Gastrocnemius medialis (tissue), 4 donors: ENCODE results near the gene CD1C.

ENCODE experiments used
- CTCF ChIP-seq, 5 experiments: fragments of 450-650 bp in 3 of 5; fragments of 200-600 bp in 2 of 5; sonication (generic) in 2 of 5; IDR thresholded peaks in 4 of 5; conservative IDR thresholded peaks in 1 of 5; 1 replicate in 4 of 5; 2 replicates in 1 of 5; pipeline ENCODE4 v1.5.1; 2016 to 2019; ENCODE audit warnings: antibody characterized with exemption in 5 of 5, mild to moderate bottlenecking in 3 of 5, moderate library complexity in 3 of 5
- POLR2A ChIP-seq, 2 donors: fragments of 450-650 bp; IDR thresholded peaks; one replicate each; pipeline ENCODE4 v1.6.1; 2017; ENCODE audit warnings: antibody characterized with exemption in 2 of 2, mild to moderate bottlenecking in 2 of 2, moderate library complexity in 2 of 2

DNA sequence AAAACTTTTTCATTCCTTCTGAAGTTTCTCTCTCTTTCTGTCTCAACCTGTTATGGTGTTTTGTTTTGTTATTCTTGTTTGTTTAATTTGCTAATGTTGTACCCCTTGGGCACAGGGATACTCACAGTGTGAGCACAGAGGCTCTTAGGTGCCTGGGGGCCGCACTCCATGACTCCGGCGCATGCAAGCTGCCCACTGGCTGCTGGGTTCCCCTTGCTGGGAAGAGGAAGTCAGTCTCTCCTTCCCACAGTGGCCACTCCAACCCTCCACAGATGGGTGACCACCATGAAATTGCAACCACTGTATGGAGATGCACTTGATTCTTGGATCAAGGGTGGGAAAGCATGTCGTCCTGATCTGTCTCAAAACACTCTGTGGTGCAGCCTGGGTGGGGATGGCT, 40.1 kb upstream of the CD1C start:
- TF ChIP-seq CTCF (IDR thresholded peaks at IDR 0.05 in 4 of 5, conservative IDR thresholded peaks at IDR 0.05 in 1 of 5), result no peak
- TF ChIP-seq POLR2A (IDR thresholded peaks at IDR 0.05), result no peak
